GM19240 (cell line): ENCODE results near the gene PAXX.

Experiments used
- DNase-seq: peaks from one replicate; pipeline ENCODE4 v3.0.0; 2011; ENCODE audit warnings: low spot score; ENCODE audit not compliant: insufficient read length

The PAXX gene

DNA sequence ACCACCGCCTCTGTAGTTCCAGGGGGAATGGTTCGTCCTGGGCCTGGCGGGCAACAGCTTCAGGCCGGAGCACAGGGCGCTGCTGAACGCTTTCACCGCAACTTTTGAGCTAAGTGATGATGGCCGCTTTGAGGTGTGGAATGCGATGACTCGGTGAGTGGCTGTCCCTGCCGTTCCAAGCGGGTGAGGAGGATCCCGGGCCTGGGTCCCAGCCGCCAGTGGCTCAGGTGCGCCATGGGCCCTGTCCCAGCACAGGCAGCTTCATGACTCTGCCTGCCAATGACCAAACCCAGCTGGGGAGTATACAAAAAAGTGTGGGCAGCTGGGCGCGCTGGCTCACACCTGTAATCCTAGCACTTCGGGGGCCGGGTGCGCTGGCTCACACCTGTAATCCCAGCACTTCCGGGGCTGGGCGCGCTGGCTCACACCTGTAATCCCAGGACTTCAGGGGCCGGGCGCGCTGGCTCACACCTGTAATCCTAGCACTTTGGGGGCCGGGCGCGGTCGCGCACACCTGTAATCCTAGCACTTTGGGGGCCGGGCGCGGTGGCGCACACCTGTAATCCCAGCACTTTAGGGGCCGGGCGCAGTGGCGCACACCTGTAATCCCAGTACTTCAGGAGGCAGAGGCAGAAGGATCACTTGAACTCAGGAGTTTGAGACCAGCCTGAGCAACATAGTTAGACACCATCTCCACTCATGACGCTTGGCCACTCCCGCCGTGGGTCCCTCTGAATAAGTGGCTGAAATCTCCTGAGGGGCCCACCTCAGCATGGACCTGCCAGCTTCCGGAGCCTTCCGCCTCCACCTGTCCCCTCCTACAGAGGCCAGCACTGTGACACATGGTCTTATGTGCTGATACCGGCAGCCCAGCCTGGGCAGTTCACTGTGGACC lies 39.1 kb upstream of the PAXX start:
- DNase-seq = no peak

DNA sequence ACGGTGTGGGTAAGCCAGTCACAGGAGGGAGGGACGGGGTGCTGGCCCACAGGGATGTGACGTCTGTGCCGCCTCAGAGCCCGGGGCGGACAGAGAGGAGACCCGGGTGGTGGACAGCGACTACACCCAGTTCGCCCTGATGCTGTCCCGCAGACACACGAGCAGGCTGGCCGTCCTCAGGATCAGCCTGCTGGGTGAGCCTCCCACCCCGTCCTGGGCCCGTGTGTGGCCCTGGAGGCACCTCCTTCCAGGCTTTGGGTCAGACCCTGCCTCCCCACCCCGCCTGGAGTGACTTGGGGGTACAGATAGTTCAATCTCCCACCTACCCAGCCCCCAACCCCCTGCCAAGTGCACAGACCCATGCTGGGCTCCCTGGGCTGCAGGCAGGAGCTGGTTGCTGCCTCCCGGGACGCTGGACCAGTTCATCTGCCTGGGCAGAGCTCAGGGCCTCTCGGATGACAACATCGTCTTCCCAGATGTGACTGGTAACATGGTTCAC lies 38.4 kb upstream of the PAXX start:
- DNase-seq = no peak

DNA sequence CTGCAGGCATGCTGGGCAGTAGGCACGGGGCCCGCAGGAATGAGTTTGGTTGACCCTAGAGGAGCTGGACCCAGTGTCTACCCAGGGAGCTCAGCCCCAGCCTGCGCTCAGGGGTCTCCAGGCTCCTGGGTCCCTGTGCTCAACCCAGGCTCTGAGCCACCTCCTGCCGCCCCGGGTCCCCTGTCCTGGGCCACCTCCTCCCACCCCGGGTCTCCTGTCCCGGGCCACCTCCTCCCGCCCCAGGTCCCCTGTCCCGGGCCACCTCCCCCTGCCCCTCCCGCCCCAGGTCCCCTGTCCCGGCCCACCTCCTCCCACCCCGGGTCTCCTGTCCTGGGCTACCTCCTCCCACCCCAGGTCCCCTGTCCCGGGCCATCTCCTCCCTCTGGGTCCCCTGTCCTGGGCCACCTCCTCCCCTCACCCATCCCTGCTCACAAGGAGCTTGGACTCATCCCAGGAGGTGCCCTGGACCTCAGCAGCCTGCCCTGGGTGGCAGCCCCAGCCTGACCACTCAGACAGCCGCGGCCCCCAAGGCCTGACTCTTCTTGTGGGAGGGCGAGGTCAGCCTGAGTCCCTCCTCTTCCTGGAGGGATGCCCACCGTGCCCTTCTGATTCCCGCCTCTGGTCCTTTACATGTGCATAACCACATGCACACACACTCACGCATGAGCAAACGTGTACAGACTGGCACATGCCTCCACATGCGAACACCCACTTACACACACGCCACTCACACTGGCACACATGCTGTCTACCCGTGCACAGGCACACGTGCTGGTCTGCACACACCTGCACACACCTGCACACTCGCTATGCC lies 37.7 kb upstream of the PAXX start:
- no peak for DNase-seq

- DNase-seq = no peak
Measured at GRCh38 chr9:136955202-136955942, 36.9 kb upstream of the PAXX start.

- DNase-seq = no peak
Measured at GRCh38 chr9:136955943-136956335, 36.3 kb upstream of the PAXX start.

- DNase-seq = no peak
Measured at GRCh38 chr9:136956604-136957003, 35.6 kb upstream of the PAXX start.

- no peak for DNase-seq
Measured at GRCh38 chr9:136957461-136957860, 34.8 kb upstream of the PAXX start.

- DNase-seq = no peak
Measured at GRCh38 chr9:136957901-136958300, 34.3 kb upstream of the PAXX start.

GRCh38 chr9:136958473-136958872 lies 33.7 kb upstream of the PAXX start:
- no peak for DNase-seq

- no peak for DNase-seq
Measured at GRCh38 chr9:136958898-136959850, 33.0 kb upstream of the PAXX start.

GRCh38 chr9:136960212-136960937 lies 31.8 kb upstream of the PAXX start:
- DNase-seq = no peak

GRCh38 chr9:136960938-136961275 lies 31.3 kb upstream of the PAXX start:
- DNase-seq = no peak

- no peak for DNase-seq
Measured at GRCh38 chr9:136961279-136962065, 30.8 kb upstream of the PAXX start.

DNA sequence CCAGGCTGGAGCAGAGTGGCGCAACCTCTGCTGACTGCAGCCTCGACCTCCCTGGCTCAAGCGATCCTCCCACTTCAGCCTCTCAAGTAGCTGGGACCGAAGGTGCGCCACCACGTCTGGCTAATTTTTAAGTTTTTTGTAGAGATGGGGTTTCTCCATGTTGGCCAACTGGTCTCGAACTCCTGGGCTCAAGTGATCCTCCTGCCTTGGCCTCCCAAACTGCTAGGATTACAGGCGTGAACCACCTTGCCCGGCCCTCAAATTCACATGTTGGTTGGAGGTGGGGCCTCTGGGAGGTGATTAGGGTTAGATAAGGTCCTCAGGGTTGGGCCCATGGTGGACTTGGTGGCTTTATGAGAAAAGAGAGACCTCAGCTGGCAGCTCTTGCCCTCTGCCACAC lies 30.1 kb upstream of the PAXX start:
- no peak for DNase-seq

DNA sequence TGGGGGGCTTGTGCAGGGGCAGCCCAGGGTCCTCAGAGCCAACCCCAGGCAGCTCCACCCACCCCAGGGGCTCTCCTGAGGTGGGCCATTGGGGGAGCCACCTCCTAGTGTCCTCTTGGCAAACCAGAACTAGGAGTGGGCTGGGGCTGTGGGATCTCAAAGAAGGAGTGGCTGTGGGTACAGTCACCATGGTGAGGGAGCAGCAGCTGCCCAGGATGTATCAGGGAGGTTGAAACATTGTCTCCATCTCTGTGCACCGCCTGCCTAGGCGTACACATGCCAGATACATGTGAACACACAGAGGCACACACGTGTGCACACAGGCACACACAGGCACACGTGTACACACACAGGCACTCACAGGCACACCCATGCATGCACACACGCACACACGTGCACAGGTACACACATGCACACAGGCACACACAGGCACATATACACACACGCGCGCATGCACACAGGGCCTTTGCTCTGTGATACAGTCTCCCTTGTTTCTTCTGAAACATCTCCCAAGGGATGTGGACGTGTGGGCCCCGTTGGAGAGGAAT lies 29.4 kb upstream of the PAXX start:
- DNase-seq = no peak

DNA sequence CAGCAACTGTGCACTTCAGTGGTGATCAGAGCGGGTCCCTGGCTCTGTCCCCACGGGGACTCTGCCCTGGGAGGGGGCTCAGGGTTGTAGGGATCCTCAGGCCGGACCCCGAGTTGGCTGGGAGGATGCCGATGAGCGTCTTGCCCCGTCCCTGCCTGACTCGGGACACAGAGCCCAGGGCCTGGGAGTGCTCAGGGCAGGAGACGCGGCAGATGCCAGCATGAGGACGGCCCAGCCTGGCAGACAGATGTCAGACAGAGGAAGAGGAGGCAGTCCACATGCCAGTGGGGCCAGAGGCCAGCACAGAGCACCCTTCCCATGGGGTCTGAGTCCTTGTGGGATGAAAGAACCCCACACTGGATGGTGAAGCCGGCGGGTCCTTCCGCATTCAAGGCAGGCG lies 28.9 kb upstream of the PAXX start:
- DNase-seq = no peak

- DNase-seq = no peak
Measured at GRCh38 chr9:136963751-136964150, 28.5 kb upstream of the PAXX start.

DNA sequence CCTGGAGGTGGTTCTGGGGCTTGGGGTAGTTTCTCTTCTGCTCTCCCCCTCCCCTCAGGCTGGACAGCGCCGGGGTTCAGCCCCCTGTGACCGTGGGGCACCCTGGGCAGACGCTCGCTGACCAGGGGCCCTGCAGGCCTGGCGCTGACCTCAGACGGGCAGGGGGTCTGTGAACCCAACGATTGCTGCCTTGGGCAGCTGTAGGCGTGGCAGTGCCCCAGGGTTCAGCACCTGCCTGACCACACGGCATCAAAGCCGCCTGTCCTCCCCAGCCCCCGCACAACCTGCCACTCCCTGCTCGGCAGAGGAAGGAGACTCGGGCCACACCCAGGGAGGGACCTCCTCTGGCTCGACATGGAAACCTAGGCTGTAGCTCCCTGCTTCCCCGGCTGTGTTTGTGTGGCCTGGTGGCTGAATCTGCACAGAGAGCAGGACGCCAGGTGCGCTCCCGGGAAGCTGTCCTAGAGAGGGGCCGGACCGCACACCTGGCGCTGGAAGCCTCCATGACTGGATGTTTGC lies 28.0 kb upstream of the PAXX start:
- no peak for DNase-seq
